RWPE1 (cell line): ENCODE results near the gene CTIF.

Experiments used
- CTCF ChIA-PET: fragments of 350-600 bp; sonication (Branson Sonifier 250); formaldehyde crosslinking; extraction: SDS; loops from one replicate; lab custom pipeline; 2021; lab: Yijun Ruan, JAX
- POLR2A ChIA-PET: fragments of 400-600 bp; formaldehyde crosslinking; extraction: SDS; loops from one replicate; lab custom pipeline; 2020; ENCODE audit warnings: antibody characterized with exemption; ENCODE audit not compliant: low non-redundant PET; lab: Yijun Ruan, JAX
- DNase-seq: peaks from one replicate; pipeline ENCODE4 v3.0.0; 2012; ENCODE audit warnings: low spot score
- H3K27ac ChIP-seq: fragments of 450-650 bp; 2 replicates; pipeline ENCODE4 v1.5.1; 2017
- CTCF ChIP-seq: fragments of 450-650 bp; conservative IDR thresholded peaks from 2 replicates; pipeline ENCODE4 v1.5.1; 2017; ENCODE audit warnings: low read depth, mild to moderate bottlenecking

Gene CTIF

GRCh38 chr18:48611785-48612480, 73.1 kb downstream of the CTIF start:
- TF ChIP-seq CTCF: no peak
- POLR2A ChIA-PET: no interaction called here
- CTCF ChIA-PET: interaction anchor here (0.7 kb wide), 1 partner anchor 98 kb away, joined by 3 read pairs; no protein-coding TSS in a partner anchor
- DNase-seq: no peak
- no peak overlapping the region for H3K27ac ChIP-seq

GRCh38 chr18:48612511-48612910, 73.7 kb downstream of the CTIF start:
- TF ChIP-seq CTCF: no peak
- CTCF ChIA-PET: interaction anchor here (0.6 to 0.7 kb wide), 2 partner anchors 99 to 727 kb away, joined by 3 read pairs; no protein-coding TSS in a partner anchor
- POLR2A ChIA-PET: no interaction called here
- H3K27ac ChIP-seq: no peak overlapping the region; the same call in 1 of the 2 replicates
- DNase-seq: no peak

- H3K27ac ChIP-seq: peak overlapping the region; percentile 5; the same call in 1 of the 2 replicates
- no peak for TF ChIP-seq CTCF
- DNase-seq: no peak
- CTCF ChIA-PET: interaction anchor here (0.6 kb wide), 1 partner anchor 726 kb away, joined by 3 read pairs; no protein-coding TSS in a partner anchor
- POLR2A ChIA-PET: no interaction called here
These were observed 74.1 kb downstream of the CTIF start for GRCh38 chr18:48612917-48613316.

GRCh38 chr18:48613589-48614404, 75.0 kb downstream of the CTIF start:
- H3K27ac ChIP-seq: peak overlapping the region; percentile 5; the same call in 1 of the 2 replicates
- ChIA-PET CTCF (no interaction called here), POLR2A (no interaction called here)
- TF ChIP-seq CTCF: no peak
- DNase-seq: no peak

GRCh38 chr18:48615566-48616401, 77.0 kb downstream of the CTIF start:
- POLR2A ChIA-PET: no interaction called here
- CTCF ChIA-PET: interaction anchor here (0.7 kb wide), 1 partner anchor 140 kb away, joined by 3 read pairs; no protein-coding TSS in a partner anchor
- peak overlapping the region; percentile 23; the same call in 1 of the 2 replicates for H3K27ac ChIP-seq
- no peak for TF ChIP-seq CTCF
- no peak for DNase-seq
